ENCODE results near the gene SEZ6L.

SEZ6L gene

DNA sequence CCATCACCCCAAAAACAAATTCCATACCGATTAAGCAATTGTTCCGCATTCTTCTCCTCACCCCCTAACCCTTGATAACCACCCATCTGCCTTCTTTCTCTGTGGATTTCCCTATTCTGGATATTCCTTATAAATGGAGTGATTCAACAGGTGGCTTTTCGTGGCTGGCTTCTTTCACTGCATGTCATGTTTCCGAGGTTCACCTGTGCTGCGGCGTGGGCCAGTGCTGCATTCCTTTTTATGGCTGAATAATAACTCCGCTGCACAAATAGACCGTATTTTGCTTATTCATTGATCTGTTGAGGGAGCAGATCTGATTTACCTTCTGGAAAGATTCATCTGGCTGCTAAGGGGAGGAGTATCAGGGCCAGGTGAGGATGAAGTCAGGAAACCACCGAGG lies 165.0 kb downstream of the SEZ6L start:
- peaks cover 15% of the 10 kb centered on the region for H3K27me3 ChIP-seq (ENCODE audit: insufficient read depth, poor library complexity, severe bottlenecking)
- no peak for DNase-seq (ENCODE audit: low spot score)
- ATAC-seq (ENCODE audit: low read depth) = no peak

GRCh38 chr22:26336773-26337172 lies 167.5 kb downstream of the SEZ6L start:
- no peaks in the 10 kb centered on the region for H3K36me3 ChIP-seq (ENCODE audit: low read depth)
- no peak for ATAC-seq (ENCODE audit: low read depth)
- TF ChIP-seq CTCF (IDR thresholded peaks at IDR 0.05; ENCODE audit: poor library complexity, severe bottlenecking) = no peak

More for the DNA sequence above, 165.0 kb downstream of the SEZ6L start:
- Histone ChIP-seq H3K4me3 (ENCODE audit: severe bottlenecking) (no peak overlapping the region), H3K36me3 (ENCODE audit: low read depth) (no peaks in the 10 kb centered on the region), H3K27ac (ENCODE audit: poor library complexity, severe bottlenecking) (no peak overlapping the region), H3K4me1 (ENCODE audit: insufficient read depth, poor library complexity, severe bottlenecking) (no peaks in the 10 kb centered on the region), H3K9me3 (ENCODE audit: severe bottlenecking) (no peaks in the 10 kb centered on the region)
- no peak for TF ChIP-seq CTCF (IDR thresholded peaks at IDR 0.05; ENCODE audit: poor library complexity, severe bottlenecking)

GRCh38 chr22:26339755-26340154 lies 170.5 kb downstream of the SEZ6L start:
- H3K4me1 ChIP-seq (ENCODE audit: insufficient read depth, poor library complexity, severe bottlenecking) = no peaks in the 10 kb centered on the region
- H3K27me3 ChIP-seq (ENCODE audit: insufficient read depth, poor library complexity, severe bottlenecking) = peaks cover 26% of the 10 kb centered on the region
- ATAC-seq (ENCODE audit: low read depth) (no peak), DNase-seq (ENCODE audit: low spot score) (no peak)
- no peaks in the 10 kb centered on the region for H3K36me3 ChIP-seq (ENCODE audit: low read depth)
- H3K9me3 ChIP-seq (ENCODE audit: severe bottlenecking) = no peaks in the 10 kb centered on the region
- H3K27ac ChIP-seq (ENCODE audit: poor library complexity, severe bottlenecking) = no peak overlapping the region
- no peak for TF ChIP-seq CTCF (IDR thresholded peaks at IDR 0.05; ENCODE audit: poor library complexity, severe bottlenecking)
- no peak overlapping the region for H3K4me3 ChIP-seq (ENCODE audit: severe bottlenecking)

More at GRCh38 chr22:26336773-26337172, 167.5 kb downstream of the SEZ6L start:
- no peak overlapping the region for H3K27ac ChIP-seq (ENCODE audit: poor library complexity, severe bottlenecking)
- DNase-seq (ENCODE audit: low spot score) = no peak
- no peaks in the 10 kb centered on the region for H3K9me3 ChIP-seq (ENCODE audit: severe bottlenecking)
- H3K27me3 ChIP-seq (ENCODE audit: insufficient read depth, poor library complexity, severe bottlenecking) = peaks cover 17% of the 10 kb centered on the region
- no peaks in the 10 kb centered on the region for H3K4me1 ChIP-seq (ENCODE audit: insufficient read depth, poor library complexity, severe bottlenecking)
- no peak overlapping the region for H3K4me3 ChIP-seq (ENCODE audit: severe bottlenecking)

DNA sequence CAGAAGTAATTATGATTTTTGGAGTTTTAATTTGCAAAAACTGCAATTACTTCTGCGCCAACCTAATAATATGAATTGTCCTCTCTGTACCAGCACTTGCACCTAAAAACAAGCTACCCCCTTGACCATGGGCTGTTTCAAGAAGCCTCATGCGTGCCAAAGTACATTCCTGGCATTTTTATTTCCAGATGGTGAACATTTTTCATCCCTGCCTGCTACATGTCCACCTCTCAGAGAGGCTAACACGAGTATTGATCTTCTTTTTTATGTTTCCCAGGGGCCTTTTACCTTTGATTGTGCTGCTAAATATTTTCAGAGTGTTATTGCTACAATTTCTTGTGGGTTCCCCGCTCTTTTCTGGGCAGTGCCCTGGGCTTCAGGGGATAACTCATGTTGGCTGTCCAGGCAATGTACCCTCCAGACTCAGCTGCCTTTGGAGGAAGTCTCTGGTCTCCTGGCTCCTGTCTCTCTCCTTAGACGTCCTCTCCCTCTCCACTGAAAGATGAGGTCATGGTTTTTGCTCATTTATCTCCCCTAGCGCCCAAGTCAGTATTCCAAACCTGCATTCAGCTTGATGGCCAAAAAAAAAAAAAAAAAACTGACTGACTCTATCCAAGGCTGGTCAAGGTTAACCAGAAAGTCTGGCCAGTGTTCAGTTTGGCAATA lies 173.6 kb downstream of the SEZ6L start:
- H3K36me3 ChIP-seq (ENCODE audit: low read depth) = no peaks in the 10 kb centered on the region
- H3K27ac ChIP-seq (ENCODE audit: poor library complexity, severe bottlenecking) = no peak overlapping the region
- no peaks in the 10 kb centered on the region for H3K4me1 ChIP-seq (ENCODE audit: insufficient read depth, poor library complexity, severe bottlenecking)
- no peak overlapping the region for H3K4me3 ChIP-seq (ENCODE audit: severe bottlenecking)
- no peaks in the 10 kb centered on the region for H3K9me3 ChIP-seq (ENCODE audit: severe bottlenecking)
- ATAC-seq (ENCODE audit: low read depth) = no peak
- no peak for TF ChIP-seq CTCF (IDR thresholded peaks at IDR 0.05; ENCODE audit: poor library complexity, severe bottlenecking)
- peaks cover 19% of the 10 kb centered on the region for H3K27me3 ChIP-seq (ENCODE audit: insufficient read depth, poor library complexity, severe bottlenecking)
- no peak for DNase-seq (ENCODE audit: low spot score)

DNA sequence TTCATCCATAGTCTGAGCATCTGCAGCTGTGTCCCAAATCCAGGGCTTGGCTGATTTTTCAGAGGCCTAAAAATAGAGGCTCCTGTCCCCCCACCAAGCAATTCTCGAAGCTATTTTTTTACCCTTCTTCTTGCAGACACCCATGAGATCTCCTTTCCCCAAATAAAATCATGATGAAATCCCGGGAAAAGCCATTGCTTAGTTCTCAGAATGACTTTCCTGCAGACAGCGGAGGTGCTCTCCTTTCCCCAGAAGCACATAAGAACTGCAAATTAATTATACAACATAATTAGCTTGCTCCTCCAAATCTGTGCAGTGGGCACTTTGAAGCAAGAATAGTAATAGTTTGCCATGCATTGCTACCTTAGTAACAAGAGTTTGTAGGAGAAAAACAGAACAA lies 176.2 kb downstream of the SEZ6L start:
- Histone ChIP-seq H3K4me1 (ENCODE audit: insufficient read depth, poor library complexity, severe bottlenecking) (no peaks in the 10 kb centered on the region), H3K9me3 (ENCODE audit: severe bottlenecking) (no peaks in the 10 kb centered on the region), H3K27ac (ENCODE audit: poor library complexity, severe bottlenecking) (no peak overlapping the region), H3K36me3 (ENCODE audit: low read depth) (no peaks in the 10 kb centered on the region), H3K4me3 (ENCODE audit: severe bottlenecking) (no peak overlapping the region), H3K27me3 (ENCODE audit: insufficient read depth, poor library complexity, severe bottlenecking) (peaks cover 15% of the 10 kb centered on the region)
- no peak for TF ChIP-seq CTCF (IDR thresholded peaks at IDR 0.05; ENCODE audit: poor library complexity, severe bottlenecking)
- DNase-seq (ENCODE audit: low spot score) (no peak), ATAC-seq (ENCODE audit: low read depth) (no peak)
